ENCODE data around the gene SDF4. TPM values are rescaled to one million over a fixed set of nuclear protein-coding genes. Genes with fewer than 3 reads are reported as not detected.
"Not testable (repeated sequence)": the region's sequence is repeated elsewhere in the genome, so short reads cannot be mapped to it uniquely, and the experiment has no call there.

The SDF4 gene
- total and polyA plus RNA-seq, 2 donors (not counting 1 experiment from before 2014, with no cell fraction given) = 100 to 143 TPM

DNA sequence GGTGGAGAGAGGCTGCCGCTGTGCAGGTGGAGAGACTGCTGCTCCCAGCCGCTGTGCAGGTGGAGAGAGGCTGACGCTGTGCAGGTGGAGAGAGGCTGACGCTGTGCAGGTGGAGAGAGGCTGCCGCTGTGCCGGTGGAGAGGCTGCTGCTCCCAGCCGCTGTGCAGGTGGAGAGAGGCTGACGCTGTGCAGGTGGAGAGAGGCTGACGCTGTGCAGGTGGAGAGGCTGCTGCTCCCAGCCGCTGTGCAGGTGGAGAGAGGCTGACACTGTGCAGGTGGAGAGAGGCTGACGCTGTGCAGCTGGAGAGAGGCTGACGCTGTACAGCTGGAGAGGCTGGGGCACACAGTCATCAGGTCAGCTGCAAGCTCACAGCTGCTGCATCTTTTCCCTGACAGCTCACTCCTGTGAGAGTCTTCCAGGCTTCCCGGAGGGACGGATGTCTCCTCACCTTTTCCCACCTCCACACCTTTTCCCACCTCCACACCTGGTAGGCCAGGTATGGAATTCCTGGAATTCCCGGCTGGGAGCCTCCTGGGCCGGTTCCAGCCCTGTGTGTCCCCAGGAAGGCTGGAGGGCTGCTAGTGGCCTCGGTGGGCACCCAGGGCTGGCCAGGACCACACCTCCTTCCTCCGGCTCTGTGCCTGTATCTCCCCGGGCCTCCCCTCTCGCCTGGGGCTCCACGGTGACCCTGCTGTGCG, 55.6 kb downstream of the SDF4 start:
- H3K4me3 Mint-ChIP-seq; H3K27ac Mint-ChIP-seq; H4K20me1 ChIP-seq (ENCODE audit: control insufficient read depth, insufficient read depth, low read length, poor library complexity, severe bottlenecking); POLR2A ChIA-PET; H3K9me3 Mint-ChIP-seq (ENCODE audit: insufficient read depth); DNase-seq; ATAC-seq (ENCODE audit: low read depth); H3K27ac ChIP-seq (ENCODE audit: low read length in 2 of 2); H3K36me3 ChIP-seq (replicated peaks in 1 of 2; ENCODE audit: control extremely low read depth in 1 of 2, control insufficient read depth in 1 of 2, extremely low read depth in 1 of 2, insufficient read depth in 2 of 2, low read length in 1 of 2); H3K79me2 ChIP-seq (ENCODE audit: control insufficient read depth, insufficient read depth, low read length); H3K4me3 ChIP-seq (ENCODE audit: control extremely low read depth in 1 of 5, extremely low read depth in 1 of 5, insufficient read depth in 1 of 5, low read depth in 2 of 5, low read length in 4 of 5); intact Hi-C loops (cut with micrococcal nuclease); H3K9ac ChIP-seq (ENCODE audit: low read length); H3K4me2 ChIP-seq (replicated peaks; ENCODE audit: low read depth, low read length, poor library complexity, severe bottlenecking); H2AFZ ChIP-seq (ENCODE audit: insufficient read depth, low read depth, low read length, poor library complexity, severe bottlenecking): not testable (repeated sequence)
- CTCF ChIA-PET = interaction anchor here (5.3 kb wide), 1 partner anchor 54 kb away, joined by 31 read pairs; no protein-coding TSS in a partner anchor
- peaks cover 42% of the 10 kb centered on the region for H3K4me1 Mint-ChIP-seq
- Histone ChIP-seq H3K4me1 (ENCODE audit: control insufficient read depth in 2 of 2, insufficient read depth in 2 of 2, low read length in 2 of 2) (peaks cover 45 to 57% of the 10 kb centered on the region in 2 donors), H3K9me3 (ENCODE audit: control extremely low read depth in 1 of 3, control insufficient read depth in 2 of 3, insufficient read depth in 1 of 3, low read length in 2 of 3) (peaks cover 0 to 14% (median 0%) of the 10 kb centered on the region in 3 donors), H3K27me3 (replicated peaks in 1 of 4; ENCODE audit: control extremely low read depth in 1 of 4, control insufficient read depth in 3 of 4, insufficient read depth in 4 of 4, low read length in 3 of 4) (peaks cover 0 to 56% (median 20%) of the 10 kb centered on the region in 4 experiments)
- WGBS (ENCODE audit: insufficient coverage) = 59% methylated on average over 21 of the region's 22 CpGs
- peaks cover 14% of the 10 kb centered on the region for H3K27me3 Mint-ChIP-seq

DNA sequence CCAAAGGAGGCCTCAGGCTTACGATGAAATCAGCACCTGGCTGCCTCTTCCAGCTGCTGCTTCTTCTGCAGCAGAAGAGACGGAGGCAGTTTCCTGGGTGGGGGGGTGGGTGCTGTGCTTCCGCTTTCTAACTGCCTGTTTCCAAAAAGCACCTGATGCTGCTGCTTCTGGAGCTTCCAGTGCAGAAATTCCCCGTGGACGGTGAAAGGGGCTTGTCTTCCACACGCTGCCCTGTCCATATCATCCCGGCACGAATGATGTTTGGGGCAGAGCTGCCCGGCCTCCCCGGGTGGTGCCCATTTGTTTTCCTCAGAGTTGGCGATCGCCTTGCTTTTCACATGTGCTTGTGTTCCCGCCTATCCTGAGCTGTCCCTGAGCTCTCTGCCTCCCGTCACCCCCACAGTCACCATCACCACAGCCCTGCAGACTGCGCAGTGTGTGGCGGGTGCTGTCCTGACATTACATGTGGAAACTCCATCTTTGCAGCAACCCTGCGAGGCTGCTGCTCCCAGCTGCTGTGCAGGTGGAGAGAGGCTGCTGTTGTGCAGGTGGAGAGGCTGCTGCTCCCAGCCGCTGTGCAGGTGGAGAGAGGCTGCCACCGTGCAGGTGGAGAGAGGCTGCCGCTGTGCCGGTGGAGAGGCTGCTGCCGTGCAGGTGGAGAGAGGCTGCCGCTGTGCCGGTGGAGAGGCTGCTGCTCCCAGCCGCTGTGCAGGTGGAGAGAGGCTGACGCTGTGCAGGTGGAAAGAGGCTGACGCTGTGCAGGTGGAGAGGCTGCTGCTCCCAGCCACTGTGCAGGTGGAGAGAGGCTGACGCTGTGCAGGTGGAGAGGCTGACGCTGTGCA, 56.4 kb downstream of the SDF4 start:
- no peaks in the 10 kb centered on the region for H3K79me2 ChIP-seq (ENCODE audit: control insufficient read depth, insufficient read depth, low read length)
- no peaks in the 10 kb centered on the region for H4K20me1 ChIP-seq (ENCODE audit: control insufficient read depth, insufficient read depth, low read length, poor library complexity, severe bottlenecking)
- CTCF ChIA-PET = interaction anchor here (0.6 to 5.3 kb wide), 2 partner anchors 16 to 54 kb away, joined by 3 to 31 read pairs; no protein-coding TSS in a partner anchor
- Mint-ChIP-seq H3K4me3 (peak overlapping the region; percentile 41), H3K4me1 (peaks cover 44% of the 10 kb centered on the region), H3K27me3 (peaks cover 12% of the 10 kb centered on the region), H3K9me3 (ENCODE audit: insufficient read depth) (no peaks in the 10 kb centered on the region), H3K27ac (peak overlapping the region; percentile 20)
- H2AFZ ChIP-seq (ENCODE audit: insufficient read depth, low read depth, low read length, poor library complexity, severe bottlenecking) = no peak overlapping the region
- DNase-seq (peak; percentile 53), ATAC-seq (ENCODE audit: low read depth) (no peak)
- POLR2A ChIA-PET = interaction anchor here (0.6 to 1.0 kb wide), 4 partner anchors 18 to 114 kb away, joined by 3 to 4 read pairs (median 3); no protein-coding TSS in a partner anchor
- no peak overlapping the region for H3K9ac ChIP-seq (ENCODE audit: low read length)
- H3K4me1 ChIP-seq (ENCODE audit: control insufficient read depth in 2 of 2, insufficient read depth in 2 of 2, low read length in 2 of 2) = peaks cover 53 to 65% of the 10 kb centered on the region in 2 donors
- H3K4me2 ChIP-seq (replicated peaks; ENCODE audit: low read depth, low read length, poor library complexity, severe bottlenecking) = no peak overlapping the region
- peaks cover 0 to 54% (median 23%) of the 10 kb centered on the region in 4 experiments for H3K27me3 ChIP-seq (replicated peaks in 1 of 4; ENCODE audit: control extremely low read depth in 1 of 4, control insufficient read depth in 3 of 4, insufficient read depth in 4 of 4, low read length in 3 of 4)
- H3K9me3 ChIP-seq (ENCODE audit: control extremely low read depth in 1 of 3, control insufficient read depth in 2 of 3, insufficient read depth in 1 of 3, low read length in 2 of 3) = peaks cover 0 to 14% (median 0%) of the 10 kb centered on the region in 3 donors
- no peak for TF ChIP-seq CTCF (IDR thresholded peaks at IDR 0.05)
- TF ChIP-seq EZH2 (IDR thresholded peaks at IDR 0.05; ENCODE audit: borderline replicate concordance, insufficient read depth, low read depth, low read length, poor library complexity, severe bottlenecking) = no peak
- H3K4me3 ChIP-seq (ENCODE audit: control extremely low read depth in 1 of 5, extremely low read depth in 1 of 5, insufficient read depth in 1 of 5, low read depth in 2 of 5, low read length in 4 of 5) = no peak overlapping the region
- no peak overlapping the region for H3K27ac ChIP-seq (ENCODE audit: low read length in 2 of 2)
- no peaks in the 10 kb centered on the region for H3K36me3 ChIP-seq (replicated peaks in 1 of 2; ENCODE audit: control extremely low read depth in 1 of 2, control insufficient read depth in 1 of 2, extremely low read depth in 1 of 2, insufficient read depth in 2 of 2, low read length in 1 of 2)
- intact Hi-C loops (cut with micrococcal nuclease) = no loop called here
- 82% methylated on average over 25 of the region's 29 CpGs for WGBS (ENCODE audit: insufficient coverage)

All from B cell (primary cell).